HL-60 (cell line): ENCODE data around the gene GPX1.
A peak's percentile ranks its signal among the peaks of the same experiment; 100 is the strongest.

Experiments
- DNase-seq, 2 experiments: peaks; one replicate each; pipeline ENCODE4 v3.0.0-alpha.2; 2010 to 2020; ENCODE audit warnings: low read depth in 1 of 2, low spot score in 1 of 2
- H3K27ac ChIP-seq: fragments of 250-450 bp; sonication (Bioruptor Pico); replicated peaks from 2 replicates; pipeline ENCODE4 v1.5.1; 2020; ENCODE audit warnings: mild to moderate bottlenecking, moderate library complexity
- H3K27me3 ChIP-seq: fragments of 250-450 bp; sonication (Bioruptor Pico); 2 replicates; pipeline ENCODE4 v1.5.1; 2021; ENCODE audit warnings: mild to moderate bottlenecking, moderate library complexity; ENCODE audit not compliant: insufficient read depth, poor library complexity, severe bottlenecking
- H3K4me3 ChIP-seq: replicated peaks from 2 replicates; pipeline ENCODE4 v1.5.1; 2011; ENCODE audit warnings: mild to moderate bottlenecking, control low read depth, low read length; ENCODE audit not compliant: insufficient read depth
- GABPA ChIP-seq: IDR thresholded peaks from 2 replicates; pipeline ENCODE4 v1.6.1; 2012; ENCODE audit warnings: low read depth
- POLR2AphosphoS5 ChIP-seq: IDR thresholded peaks from 2 replicates; pipeline ENCODE4 v1.6.1; 2012; ENCODE audit warnings: low read depth
- SPI1 ChIP-seq: IDR thresholded peaks from 2 replicates; pipeline ENCODE4 v1.6.1; 2012; ENCODE audit warnings: low read depth, mild to moderate bottlenecking, borderline replicate concordance
- TF ChIP-seq, protein P1 (sequence below): IDR thresholded peaks from one replicate; pipeline ENCODE4 v1.5.1; 2011; ENCODE audit warnings: low read length, control low read depth, inconsistent platforms; ENCODE audit not compliant: insufficient read depth
- TF ChIP-seq, protein P2 (sequence below): IDR thresholded peaks from 2 replicates; pipeline ENCODE4 v1.6.1; 2012; ENCODE audit warnings: low read depth; ENCODE audit not compliant: insufficient replicate concordance

GPX1 gene

GRCh38 chr3:49352890-49353421 is 5.2 kb downstream of the GPX1 start:
- 0 out of 2 replicates have a peak, but pooled peaks have one; percentile 33 for TF ChIP-seq POLR2AphosphoS5
- TF ChIP-seq, protein P1, sequence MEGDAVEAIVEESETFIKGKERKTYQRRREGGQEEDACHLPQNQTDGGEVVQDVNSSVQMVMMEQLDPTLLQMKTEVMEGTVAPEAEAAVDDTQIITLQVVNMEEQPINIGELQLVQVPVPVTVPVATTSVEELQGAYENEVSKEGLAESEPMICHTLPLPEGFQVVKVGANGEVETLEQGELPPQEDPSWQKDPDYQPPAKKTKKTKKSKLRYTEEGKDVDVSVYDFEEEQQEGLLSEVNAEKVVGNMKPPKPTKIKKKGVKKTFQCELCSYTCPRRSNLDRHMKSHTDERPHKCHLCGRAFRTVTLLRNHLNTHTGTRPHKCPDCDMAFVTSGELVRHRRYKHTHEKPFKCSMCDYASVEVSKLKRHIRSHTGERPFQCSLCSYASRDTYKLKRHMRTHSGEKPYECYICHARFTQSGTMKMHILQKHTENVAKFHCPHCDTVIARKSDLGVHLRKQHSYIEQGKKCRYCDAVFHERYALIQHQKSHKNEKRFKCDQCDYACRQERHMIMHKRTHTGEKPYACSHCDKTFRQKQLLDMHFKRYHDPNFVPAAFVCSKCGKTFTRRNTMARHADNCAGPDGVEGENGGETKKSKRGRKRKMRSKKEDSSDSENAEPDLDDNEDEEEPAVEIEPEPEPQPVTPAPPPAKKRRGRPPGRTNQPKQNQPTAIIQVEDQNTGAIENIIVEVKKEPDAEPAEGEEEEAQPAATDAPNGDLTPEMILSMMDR: no peak
- Histone ChIP-seq H3K4me3 (no peak overlapping the region), H3K27me3 (no peaks in the 10 kb centered on the region), H3K27ac (peak overlapping the region; percentile 80)
- DNase-seq: peak in 1 of 2 experiments; percentile 26

DNA sequence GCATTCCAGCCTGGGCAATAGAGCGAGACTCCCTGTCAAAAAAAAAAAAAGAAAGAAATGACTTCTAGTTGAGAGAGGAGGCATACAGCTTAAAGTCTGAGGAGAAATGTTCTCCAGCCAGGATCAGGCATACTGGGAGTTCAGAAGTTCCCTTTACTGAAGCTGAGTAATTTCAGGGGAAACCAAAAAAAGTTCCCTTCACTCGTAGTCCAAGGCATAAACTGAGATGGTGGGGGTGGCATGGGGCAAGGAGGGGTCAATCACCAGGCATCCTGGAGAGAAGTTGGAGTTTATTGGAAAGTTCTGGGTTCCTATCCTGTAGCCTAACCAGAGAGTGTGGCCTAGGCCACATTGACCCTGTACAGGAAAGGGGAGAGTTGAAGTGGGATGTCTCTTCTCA is 5.9 kb downstream of the GPX1 start:
- DNase-seq: no peak
- no peak for TF ChIP-seq SPI1
- TF ChIP-seq, protein P2, sequence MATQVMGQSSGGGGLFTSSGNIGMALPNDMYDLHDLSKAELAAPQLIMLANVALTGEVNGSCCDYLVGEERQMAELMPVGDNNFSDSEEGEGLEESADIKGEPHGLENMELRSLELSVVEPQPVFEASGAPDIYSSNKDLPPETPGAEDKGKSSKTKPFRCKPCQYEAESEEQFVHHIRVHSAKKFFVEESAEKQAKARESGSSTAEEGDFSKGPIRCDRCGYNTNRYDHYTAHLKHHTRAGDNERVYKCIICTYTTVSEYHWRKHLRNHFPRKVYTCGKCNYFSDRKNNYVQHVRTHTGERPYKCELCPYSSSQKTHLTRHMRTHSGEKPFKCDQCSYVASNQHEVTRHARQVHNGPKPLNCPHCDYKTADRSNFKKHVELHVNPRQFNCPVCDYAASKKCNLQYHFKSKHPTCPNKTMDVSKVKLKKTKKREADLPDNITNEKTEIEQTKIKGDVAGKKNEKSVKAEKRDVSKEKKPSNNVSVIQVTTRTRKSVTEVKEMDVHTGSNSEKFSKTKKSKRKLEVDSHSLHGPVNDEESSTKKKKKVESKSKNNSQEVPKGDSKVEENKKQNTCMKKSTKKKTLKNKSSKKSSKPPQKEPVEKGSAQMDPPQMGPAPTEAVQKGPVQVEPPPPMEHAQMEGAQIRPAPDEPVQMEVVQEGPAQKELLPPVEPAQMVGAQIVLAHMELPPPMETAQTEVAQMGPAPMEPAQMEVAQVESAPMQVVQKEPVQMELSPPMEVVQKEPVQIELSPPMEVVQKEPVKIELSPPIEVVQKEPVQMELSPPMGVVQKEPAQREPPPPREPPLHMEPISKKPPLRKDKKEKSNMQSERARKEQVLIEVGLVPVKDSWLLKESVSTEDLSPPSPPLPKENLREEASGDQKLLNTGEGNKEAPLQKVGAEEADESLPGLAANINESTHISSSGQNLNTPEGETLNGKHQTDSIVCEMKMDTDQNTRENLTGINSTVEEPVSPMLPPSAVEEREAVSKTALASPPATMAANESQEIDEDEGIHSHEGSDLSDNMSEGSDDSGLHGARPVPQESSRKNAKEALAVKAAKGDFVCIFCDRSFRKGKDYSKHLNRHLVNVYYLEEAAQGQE: no peak
- TF ChIP-seq POLR2AphosphoS5: no peak
- TF ChIP-seq, protein P1: no peak
- no peak for TF ChIP-seq GABPA
- Histone ChIP-seq H3K27ac (peak overlapping the region; percentile 80), H3K4me3 (no peak overlapping the region), H3K27me3 (no peaks in the 10 kb centered on the region)

- Histone ChIP-seq H3K27me3 (no peaks in the 10 kb centered on the region), H3K4me3 (no peak overlapping the region), H3K27ac (peak overlapping the region; percentile 80)
- TF ChIP-seq, protein P2: no peak
- peak; percentile 93 for TF ChIP-seq SPI1
- no peak; the same call in 1 of the 2 replicates for TF ChIP-seq POLR2AphosphoS5
- TF ChIP-seq GABPA: no peak
- TF ChIP-seq, protein P1: no peak
- DNase-seq: peak; percentile 46 to 68
These were observed 6.6 kb downstream of the GPX1 start for GRCh38 chr3:49351521-49352011.
